HepG2 (cell line): ENCODE data around the gene TGM6. TPM values are rescaled to one million over a fixed set of nuclear protein-coding genes. Genes with fewer than 3 reads are reported as not detected.

ENCODE experiments used
- ASH2L ChIP-seq: fragments of 300-600, 200-600 bp; sonication (generic); IDR thresholded peaks from 2 replicates; pipeline ENCODE4 v1.7.0; 2017; ENCODE audit warnings: low read depth, mild to moderate bottlenecking, moderate library complexity, mixed read lengths, low read length; ENCODE audit not compliant: insufficient read length
- DDIT3 ChIP-seq: sonication (generic); formaldehyde crosslinking; IDR thresholded peaks from 2 replicates; pipeline ENCODE4 v1.4.0; 2020; ENCODE audit warnings: mild to moderate bottlenecking, missing genetic modification reagents
- DMAP1 ChIP-seq: IDR thresholded peaks from 2 replicates; pipeline ENCODE4 v1.6.1; 2016
- HDAC1 ChIP-seq: sonication (generic); formaldehyde crosslinking; IDR thresholded peaks from 2 replicates; pipeline ENCODE4 v1.5.1; 2020; ENCODE audit warnings: mild to moderate bottlenecking, missing genetic modification reagents
- HINFP ChIP-seq: sonication (generic); formaldehyde crosslinking; IDR thresholded peaks from 2 replicates; pipeline ENCODE4 v1.4.0; 2020; ENCODE audit warnings: low read depth, mild to moderate bottlenecking, missing genetic modification reagents
- IRF1 ChIP-seq: sonication (generic); formaldehyde crosslinking; IDR thresholded peaks from 2 replicates; pipeline ENCODE4 v1.4.0; 2020; ENCODE audit warnings: low read depth, mild to moderate bottlenecking, missing genetic modification reagents
- KLF15 ChIP-seq: sonication (generic); formaldehyde crosslinking; IDR thresholded peaks from 2 replicates; pipeline ENCODE4 v1.8.1; 2023; ENCODE audit warnings: borderline replicate concordance, mild to moderate bottlenecking, inconsistent platforms, missing genetic modification reagents, mixed read lengths
- NCOR1 ChIP-seq: fragments of 200-600 bp; sonication (generic); IDR thresholded peaks from 2 replicates; pipeline ENCODE4 v1.7.0; 2017; ENCODE audit warnings: antibody characterized with exemption, low read length, borderline replicate concordance
- PBX3 ChIP-seq: sonication (generic); formaldehyde crosslinking; IDR thresholded peaks from 2 replicates; pipeline ENCODE4 v1.8.1; 2023; ENCODE audit warnings: missing genetic modification reagents, inconsistent platforms, borderline replicate concordance
- PPARG ChIP-seq: conservative IDR thresholded peaks from 2 replicates; pipeline ENCODE4 v1.6.1; 2016; ENCODE audit warnings: missing biosample characterization, missing genetic modification reagents
- SCMH1 ChIP-seq: sonication (generic); formaldehyde crosslinking; IDR thresholded peaks from 2 replicates; pipeline ENCODE4 v1.9.0; 2021; ENCODE audit warnings: missing genetic modification reagents, mild to moderate bottlenecking, borderline replicate concordance
- SMC3 ChIP-seq: IDR thresholded peaks from 2 replicates; pipeline ENCODE4 v1.6.1; 2011; ENCODE audit warnings: low read length, improper control_type of control experiment
- TOE1 ChIP-seq: sonication (generic); formaldehyde crosslinking; IDR thresholded peaks from 2 replicates; pipeline ENCODE4 v1.4.0; 2020; ENCODE audit warnings: mild to moderate bottlenecking, missing genetic modification reagents
- ZKSCAN8 ChIP-seq: IDR thresholded peaks from 2 replicates; pipeline ENCODE4 v1.6.1; 2016; ENCODE audit warnings: borderline replicate concordance, missing genetic modification reagents, missing compliant biosample characterization
- ZNF20 ChIP-seq: sonication (generic); formaldehyde crosslinking; IDR thresholded peaks from 2 replicates; pipeline ENCODE4 v1.4.0; 2020; ENCODE audit warnings: mild to moderate bottlenecking, moderate library complexity, missing genetic modification reagents
- ZNF264 ChIP-seq: sonication (generic); formaldehyde crosslinking; IDR thresholded peaks from 2 replicates; pipeline ENCODE4 v1.4.0; 2020; ENCODE audit warnings: missing genetic modification reagents
- ZNF280B ChIP-seq: sonication (generic); formaldehyde crosslinking; IDR thresholded peaks from 2 replicates; pipeline ENCODE4 v1.5.0; 2020; ENCODE audit warnings: missing genetic modification reagents, mild to moderate bottlenecking, borderline replicate concordance
- ZNF616 ChIP-seq: sonication (generic); formaldehyde crosslinking; IDR thresholded peaks from 2 replicates; pipeline ENCODE4 v1.5.0; 2020; ENCODE audit warnings: low read depth, mild to moderate bottlenecking, missing genetic modification reagents
- ZNF841 ChIP-seq: sonication (generic); formaldehyde crosslinking; IDR thresholded peaks from 2 replicates; pipeline ENCODE4 v1.8.1; 2023; ENCODE audit warnings: missing genetic modification reagents, borderline replicate concordance
- polyA plus RNA-seq, 8 experiments: library from polyadenylated mRNA; depleted of rRNA in 3 of 8; stranded (reverse) in 7 of 8; unstranded in 1 of 8; fragments of >200 nt; fragmentation: Illumina TruSeq in 4 of 8; extraction: Trizol in 4 of 8; gene quantifications; 2 replicates each; pipeline versions ENCODE4 v1.2.1 to v1.2.3, GENCODE V29; 2011 to 2016; ENCODE audit warnings: low read depth in 4 of 8, missing spikeins in 1 of 8, mixed read lengths in 1 of 8; ENCODE audit not compliant: insufficient read depth in 1 of 8
- total RNA-seq, 5 experiments: library from RNA; depleted of rRNA; stranded (reverse); fragments of >200 nt; fragmentation: Illumina TruSeq; extraction: Trizol; gene quantifications; 2 replicates each; pipeline ENCODE4 v1.2.3, GENCODE V29; 2016; ENCODE audit warnings: low read depth in 1 of 5

Gene TGM6
- total and polyA plus RNA-seq, 2 of the 13 experiments (the other 11 are each of a cell fraction or from before 2014, with no cell fraction given) = not detected

- TF ChIP-seq PPARG (peak; percentile 83), DDIT3 (CRISPR knock-in tag) (no peak; the same call in 1 of the 2 replicates), TOE1 (CRISPR knock-in tag) (peak; percentile 100), PBX3 (peak; percentile 80), HINFP (no peak; the same call in none of the 2 replicates), DMAP1 (CRISPR knock-in tag) (peak; percentile 100), ZNF841 (peak; percentile 92; the same call in 1 of the 2 replicates), ASH2L (peak; percentile 100), ZNF280B (CRISPR knock-in tag) (peak; percentile 99), ZNF20 (CRISPR knock-in tag) (peak; percentile 95), KLF15 (CRISPR knock-in tag) (peak; percentile 99), IRF1 (CRISPR knock-in tag) (peak; percentile 97), ZNF264 (CRISPR knock-in tag) (peak; percentile 90; the same call in 1 of the 2 replicates), SCMH1 (CRISPR knock-in tag) (no peak), NCOR1 (peak; percentile 59; the same call in 1 of the 2 replicates), SMC3 (peak; percentile 21; the same call in 1 of the 2 replicates), ZNF616 (CRISPR knock-in tag) (peak; percentile 81; the same call in 1 of the 2 replicates), HDAC1 (CRISPR knock-in tag) (peak; percentile 98), ZKSCAN8 (CRISPR knock-in tag) (peak; percentile 99)
Measured at GRCh38 chr20:2470423-2471193, 89.9 kb downstream of the TGM6 start, which contains the start of gene SNRPB (continued).
